BE2C (cell line): ENCODE results near the gene BPI.

Experiments
- DNase-seq: peaks from one replicate; pipeline ENCODE4 v3.0.0-alpha.2; 2020
- H3K27me3 ChIP-seq: fragments of 250-450 bp; sonication (Bioruptor Pico); 2 replicates; pipeline ENCODE4 v1.5.1; 2020; ENCODE audit warnings: mild to moderate bottlenecking
- H3K36me3 ChIP-seq: fragments of 250-450 bp; sonication (Bioruptor Pico); 2 replicates; pipeline ENCODE4 v1.5.1; 2020; ENCODE audit warnings: mild to moderate bottlenecking
- H3K4me1 ChIP-seq: fragments of 250-450 bp; sonication (Bioruptor Pico); 2 replicates; pipeline ENCODE4 v1.5.1; 2020
- H3K4me3 ChIP-seq: 2 replicates; pipeline ENCODE4 v1.5.1; 2011; ENCODE audit warnings: low read depth, low read length
- H3K9me3 ChIP-seq: fragments of 250-450 bp; sonication (Bioruptor Pico); 2 replicates; pipeline ENCODE4 v1.5.1; 2020
- CTCF ChIP-seq: IDR thresholded peaks from 2 replicates; pipeline ENCODE4 v1.5.1; 2012; ENCODE audit warnings: mild to moderate bottlenecking, low read depth, low read length

The BPI gene

GRCh38 chr20:38272961-38273360 is 31.0 kb upstream of the BPI start:
- Histone ChIP-seq H3K9me3 (no peaks in the 10 kb centered on the region; the same call in 1 of the 2 replicates), H3K4me1 (no peaks in the 10 kb centered on the region), H3K36me3 (no peaks in the 10 kb centered on the region), H3K27me3 (no peaks in the 10 kb centered on the region), H3K4me3 (no peak overlapping the region)
- TF ChIP-seq CTCF: no peak
- DNase-seq: no peak

- Histone ChIP-seq H3K9me3 (no peaks in the 10 kb centered on the region), H3K4me3 (no peak overlapping the region), H3K36me3 (no peaks in the 10 kb centered on the region), H3K4me1 (no peaks in the 10 kb centered on the region), H3K27me3 (no peaks in the 10 kb centered on the region)
- TF ChIP-seq CTCF: no peak
- no peak for DNase-seq
Observed at GRCh38 chr20:38275815-38276550, 28.0 kb upstream of the BPI start.

GRCh38 chr20:38277285-38277684 is 26.7 kb upstream of the BPI start:
- Histone ChIP-seq H3K4me3 (no peak overlapping the region), H3K4me1 (no peaks in the 10 kb centered on the region), H3K9me3 (no peaks in the 10 kb centered on the region), H3K27me3 (no peaks in the 10 kb centered on the region), H3K36me3 (no peaks in the 10 kb centered on the region)
- no peak for TF ChIP-seq CTCF
- DNase-seq: no peak

GRCh38 chr20:38277691-38278090 is 26.3 kb upstream of the BPI start:
- Histone ChIP-seq H3K36me3 (no peaks in the 10 kb centered on the region), H3K9me3 (no peaks in the 10 kb centered on the region), H3K4me3 (no peak overlapping the region), H3K27me3 (no peaks in the 10 kb centered on the region), H3K4me1 (no peaks in the 10 kb centered on the region)
- DNase-seq: no peak
- TF ChIP-seq CTCF: no peak

- no peak for DNase-seq
- TF ChIP-seq CTCF: no peak
- H3K4me1 ChIP-seq: no peaks in the 10 kb centered on the region
Observed at GRCh38 chr20:38278131-38278530, 25.8 kb upstream of the BPI start.

GRCh38 chr20:38278763-38279162 is 25.2 kb upstream of the BPI start:
- no peaks in the 10 kb centered on the region for H3K9me3 ChIP-seq
- DNase-seq: no peak
- H3K4me1 ChIP-seq: no peaks in the 10 kb centered on the region
- H3K36me3 ChIP-seq: no peaks in the 10 kb centered on the region
- H3K27me3 ChIP-seq: no peaks in the 10 kb centered on the region
- H3K4me3 ChIP-seq: no peak overlapping the region
- no peak for TF ChIP-seq CTCF

More at GRCh38 chr20:38278131-38278530, 25.8 kb upstream of the BPI start:
- H3K36me3 ChIP-seq: no peaks in the 10 kb centered on the region
- no peak overlapping the region for H3K4me3 ChIP-seq
- H3K27me3 ChIP-seq: no peaks in the 10 kb centered on the region
- H3K9me3 ChIP-seq: no peaks in the 10 kb centered on the region
